Astrocyte (in vitro differentiated cells and primary cell): ENCODE results near the gene ATG7.

Experiments used
- EZH2 ChIP-seq: IDR thresholded peaks from 2 replicates; pipeline ENCODE4 v1.6.1; 2012; ENCODE audit warnings: mild to moderate bottlenecking, low read length, inconsistent platforms; ENCODE audit not compliant: insufficient read depth
- TF ChIP-seq, protein P1 (sequence below): IDR thresholded peaks from 2 replicates; pipeline ENCODE4 v1.5.1; 2011; ENCODE audit warnings: low read depth, mild to moderate bottlenecking, inconsistent platforms, low read length, moderate library complexity; ENCODE audit not compliant: insufficient read depth

DNA sequence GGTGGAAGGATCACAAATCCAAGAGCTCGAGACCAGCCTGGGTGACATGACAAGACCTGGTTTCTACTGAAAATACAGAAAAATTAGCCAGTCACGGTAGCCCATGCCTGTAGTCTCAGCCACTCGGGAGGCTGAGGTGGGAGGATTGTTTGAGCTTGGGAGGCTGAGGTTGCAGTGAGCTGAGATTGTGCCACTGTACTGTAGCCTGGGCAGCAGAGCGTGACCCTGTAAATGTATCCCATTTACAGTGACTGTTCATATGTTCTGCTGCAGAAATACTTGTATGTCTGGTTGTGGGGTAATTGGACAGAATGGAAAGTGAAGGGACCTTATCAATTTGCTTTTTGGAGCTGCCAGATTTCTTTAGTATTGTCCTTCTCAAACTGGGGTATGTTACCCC, 24.9 kb downstream of the ATG7 start:
- TF ChIP-seq, protein P1, sequence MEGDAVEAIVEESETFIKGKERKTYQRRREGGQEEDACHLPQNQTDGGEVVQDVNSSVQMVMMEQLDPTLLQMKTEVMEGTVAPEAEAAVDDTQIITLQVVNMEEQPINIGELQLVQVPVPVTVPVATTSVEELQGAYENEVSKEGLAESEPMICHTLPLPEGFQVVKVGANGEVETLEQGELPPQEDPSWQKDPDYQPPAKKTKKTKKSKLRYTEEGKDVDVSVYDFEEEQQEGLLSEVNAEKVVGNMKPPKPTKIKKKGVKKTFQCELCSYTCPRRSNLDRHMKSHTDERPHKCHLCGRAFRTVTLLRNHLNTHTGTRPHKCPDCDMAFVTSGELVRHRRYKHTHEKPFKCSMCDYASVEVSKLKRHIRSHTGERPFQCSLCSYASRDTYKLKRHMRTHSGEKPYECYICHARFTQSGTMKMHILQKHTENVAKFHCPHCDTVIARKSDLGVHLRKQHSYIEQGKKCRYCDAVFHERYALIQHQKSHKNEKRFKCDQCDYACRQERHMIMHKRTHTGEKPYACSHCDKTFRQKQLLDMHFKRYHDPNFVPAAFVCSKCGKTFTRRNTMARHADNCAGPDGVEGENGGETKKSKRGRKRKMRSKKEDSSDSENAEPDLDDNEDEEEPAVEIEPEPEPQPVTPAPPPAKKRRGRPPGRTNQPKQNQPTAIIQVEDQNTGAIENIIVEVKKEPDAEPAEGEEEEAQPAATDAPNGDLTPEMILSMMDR = no peak
- no peak for TF ChIP-seq EZH2
